ENCODE data around the gene TCEAL1.
A peak's percentile ranks its signal among the peaks of the same experiment; 100 is the strongest.
"Not testable (repeated sequence)": the region's sequence is repeated elsewhere in the genome, so short reads cannot be mapped to it uniquely, and the experiment has no call there.

The TCEAL1 gene

GRCh38 chrX:103635436-103635835 is 6.7 kb downstream of the TCEAL1 start:
- Histone ChIP-seq H2AFZ (no peak overlapping the region), H3K9me3 (ENCODE audit: control insufficient read depth, low read length) (no peaks in the 10 kb centered on the region), H3K36me3 (ENCODE audit: control insufficient read depth, insufficient read depth, low read length) (no peaks in the 10 kb centered on the region), H3K4me3 (ENCODE audit: low read depth, low read length) (no peak overlapping the region), H3K27ac (no peak overlapping the region), H3K79me2 (no peaks in the 10 kb centered on the region), H3K4me2 (ENCODE audit: low read length) (no peak overlapping the region), H3K27me3 (ENCODE audit: control insufficient read depth, insufficient read depth, low read length) (no peaks in the 10 kb centered on the region), H3K9ac (no peak overlapping the region), H3K4me1 (peaks cover 3% of the 10 kb centered on the region)
- TF ChIP-seq CTCF (IDR thresholded peaks at IDR 0.05): no peak

GRCh38 chrX:103637604-103638338 is 9.0 kb downstream of the TCEAL1 start:
- no peaks in the 10 kb centered on the region for H3K79me2 ChIP-seq

GRCh38 chrX:103638479-103639346 is 9.9 kb downstream of the TCEAL1 start:
- not testable (repeated sequence) for H3K4me1 ChIP-seq; H3K9me3 ChIP-seq (ENCODE audit: control insufficient read depth, low read length); H3K4me3 ChIP-seq (ENCODE audit: low read depth, low read length); H3K9ac ChIP-seq; H3K27ac ChIP-seq; H3K79me2 ChIP-seq; H3K27me3 ChIP-seq (ENCODE audit: control insufficient read depth, insufficient read depth, low read length); H3K4me2 ChIP-seq (ENCODE audit: low read length); H3K36me3 ChIP-seq (ENCODE audit: control insufficient read depth, insufficient read depth, low read length)
- peak overlapping the region; percentile 86 for H2AFZ ChIP-seq

More at GRCh38 chrX:103637604-103638338, 9.0 kb downstream of the TCEAL1 start:
- no peak overlapping the region for H3K4me2 ChIP-seq (ENCODE audit: low read length)
- no peaks in the 10 kb centered on the region for H3K36me3 ChIP-seq (ENCODE audit: control insufficient read depth, insufficient read depth, low read length)
- H3K27me3 ChIP-seq (ENCODE audit: control insufficient read depth, insufficient read depth, low read length): no peaks in the 10 kb centered on the region
- H3K27ac ChIP-seq: no peak overlapping the region
- H3K9me3 ChIP-seq (ENCODE audit: control insufficient read depth, low read length): no peaks in the 10 kb centered on the region
- no peak overlapping the region for H3K4me3 ChIP-seq (ENCODE audit: low read depth, low read length)
- H3K4me1 ChIP-seq: peaks cover 3% of the 10 kb centered on the region
- no peak overlapping the region for H2AFZ ChIP-seq
- no peak for TF ChIP-seq CTCF (IDR thresholded peaks at IDR 0.05)
- no peak overlapping the region for H3K9ac ChIP-seq

- Histone ChIP-seq H3K27ac (no peak overlapping the region), H3K9ac (no peak overlapping the region), H3K4me1 (peaks cover 3% of the 10 kb centered on the region), H3K27me3 (ENCODE audit: control insufficient read depth, insufficient read depth, low read length) (no peaks in the 10 kb centered on the region), H3K4me3 (ENCODE audit: low read depth, low read length) (no peak overlapping the region), H2AFZ (no peak overlapping the region), H3K4me2 (ENCODE audit: low read length) (no peak overlapping the region), H3K9me3 (ENCODE audit: control insufficient read depth, low read length) (no peaks in the 10 kb centered on the region), H3K36me3 (ENCODE audit: control insufficient read depth, insufficient read depth, low read length) (no peaks in the 10 kb centered on the region), H3K79me2 (no peaks in the 10 kb centered on the region)
- no peak for TF ChIP-seq CTCF (IDR thresholded peaks at IDR 0.05)
Observed at GRCh38 chrX:103640401-103641155, 11.8 kb downstream of the TCEAL1 start.

GRCh38 chrX:103644125-103644524 is 15.3 kb downstream of the TCEAL1 start:
- Histone ChIP-seq H3K27me3 (ENCODE audit: control insufficient read depth, insufficient read depth, low read length) (no peaks in the 10 kb centered on the region), H3K79me2 (no peaks in the 10 kb centered on the region), H3K4me1 (peaks cover 1% of the 10 kb centered on the region), H3K4me2 (ENCODE audit: low read length) (no peak overlapping the region), H3K9me3 (ENCODE audit: control insufficient read depth, low read length) (no peaks in the 10 kb centered on the region), H3K9ac (no peak overlapping the region), H3K36me3 (ENCODE audit: control insufficient read depth, insufficient read depth, low read length) (no peaks in the 10 kb centered on the region), H3K27ac (no peak overlapping the region), H3K4me3 (ENCODE audit: low read depth, low read length) (no peak overlapping the region), H2AFZ (no peak overlapping the region)
- no peak for TF ChIP-seq CTCF (IDR thresholded peaks at IDR 0.05)
